ENCODE data around the gene CDH24.

GRCh38 chr14:23093991-23094665, 36.8 kb upstream of the CDH24 start:
- no peak for TF ChIP-seq CTCF (IDR thresholded peaks at IDR 0.05)
- no peak for TF ChIP-seq POLR2AphosphoS5 (IDR thresholded peaks at IDR 0.05)
- TF ChIP-seq POLR2A (IDR thresholded peaks at IDR 0.05) = no peak

Measured in stomach (tissue), 4 donors.